HepG2 (cell line): ENCODE measurements around the gene PIM1. TPM values are rescaled to one million over a fixed set of nuclear protein-coding genes. Genes with fewer than 3 reads are reported as not detected.

Experiments used
- HDAC1 ChIP-seq: sonication (generic); formaldehyde crosslinking; IDR thresholded peaks from 2 replicates; pipeline ENCODE4 v1.5.1; 2020; ENCODE audit warnings: mild to moderate bottlenecking, missing genetic modification reagents
- MED8 ChIP-seq: sonication (generic); formaldehyde crosslinking; IDR thresholded peaks from 2 replicates; pipeline ENCODE4 v1.8.1; 2023; ENCODE audit warnings: mild to moderate bottlenecking, missing genetic modification reagents; ENCODE audit not compliant: insufficient replicate concordance
- MZF1 ChIP-seq: sonication (generic); formaldehyde crosslinking; IDR thresholded peaks from 2 replicates; pipeline ENCODE4 v1.8.1; 2023; ENCODE audit warnings: mild to moderate bottlenecking, missing genetic modification reagents, borderline replicate concordance
- SUZ12 ChIP-seq: fragments of 150-350 bp; IDR thresholded peaks from 2 replicates; pipeline ENCODE4 v1.6.1; 2014; ENCODE audit warnings: low read depth, low read length
- ZNF670 ChIP-seq: sonication (generic); formaldehyde crosslinking; IDR thresholded peaks from 2 replicates; pipeline ENCODE4 v1.8.0; 2022; ENCODE audit warnings: mild to moderate bottlenecking, missing genetic modification reagents, borderline replicate concordance
- polyA plus RNA-seq, 8 experiments: library from polyadenylated mRNA; depleted of rRNA in 3 of 8; stranded (reverse) in 7 of 8; unstranded in 1 of 8; fragments of >200 nt; fragmentation: Illumina TruSeq in 4 of 8; extraction: Trizol in 4 of 8; gene quantifications; 2 replicates each; pipeline versions ENCODE4 v1.2.1 to v1.2.3, GENCODE V29; 2011 to 2016; ENCODE audit warnings: low read depth in 4 of 8, missing spikeins in 1 of 8, mixed read lengths in 1 of 8; ENCODE audit not compliant: insufficient read depth in 1 of 8
- total RNA-seq, 5 experiments: library from RNA; depleted of rRNA; stranded (reverse); fragments of >200 nt; fragmentation: Illumina TruSeq; extraction: Trizol; gene quantifications; 2 replicates each; pipeline ENCODE4 v1.2.3, GENCODE V29; 2016; ENCODE audit warnings: low read depth in 1 of 5
- TF ChIP-seq, protein P1 (sequence below): sonication (generic); formaldehyde crosslinking; IDR thresholded peaks from 2 replicates; pipeline ENCODE4 v1.5.1; 2020; ENCODE audit warnings: mild to moderate bottlenecking, missing genetic modification reagents, borderline replicate concordance
- TF ChIP-seq, protein P2 (sequence below): sonication (generic); formaldehyde crosslinking; IDR thresholded peaks from 2 replicates; pipeline ENCODE4 v1.9.0; 2021; ENCODE audit warnings: missing genetic modification reagents, mild to moderate bottlenecking, borderline replicate concordance
- TF ChIP-seq, protein P3 (sequence below): sonication (generic); formaldehyde crosslinking; IDR thresholded peaks from 2 replicates; pipeline ENCODE4 v1.8.0; 2022; ENCODE audit warnings: mild to moderate bottlenecking, missing genetic modification reagents
- TF ChIP-seq, protein P4 (sequence below): sonication (generic); formaldehyde crosslinking; IDR thresholded peaks from 2 replicates; pipeline ENCODE4 v1.4.0; 2020; ENCODE audit warnings: mild to moderate bottlenecking, missing genetic modification reagents
- TF ChIP-seq, protein P5 (sequence below): sonication (generic); formaldehyde crosslinking; IDR thresholded peaks from 2 replicates; pipeline ENCODE4 v1.4.0; 2020; ENCODE audit warnings: mild to moderate bottlenecking, missing genetic modification reagents, borderline replicate concordance
- TF ChIP-seq, protein P6 (sequence below): sonication (generic); formaldehyde crosslinking; conservative IDR thresholded peaks from 2 replicates; pipeline ENCODE4 v1.8.0; 2022; ENCODE audit warnings: mild to moderate bottlenecking, moderate library complexity, missing genetic modification reagents

The PIM1 gene
- total and polyA plus RNA-seq, 2 of the 13 experiments (the other 11 are each of a cell fraction or from before 2014, with no cell fraction given), result 29.4 to 117 TPM

DNA sequence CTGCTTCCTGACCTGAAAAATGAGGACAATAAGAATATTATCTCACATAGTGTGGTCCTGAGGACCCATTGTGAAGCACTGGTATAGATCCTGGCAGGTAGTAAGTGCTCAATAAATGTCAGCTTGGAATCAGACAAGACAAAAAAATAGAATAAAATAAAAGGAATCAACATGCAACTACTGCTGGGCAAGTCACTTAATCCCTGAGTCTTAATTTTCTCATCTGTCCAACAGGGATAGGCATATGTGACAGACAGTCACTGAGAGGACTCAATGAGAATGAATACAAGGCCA, 38.0 kb upstream of the PIM1 start (continued):
- TF ChIP-seq, protein P1, sequence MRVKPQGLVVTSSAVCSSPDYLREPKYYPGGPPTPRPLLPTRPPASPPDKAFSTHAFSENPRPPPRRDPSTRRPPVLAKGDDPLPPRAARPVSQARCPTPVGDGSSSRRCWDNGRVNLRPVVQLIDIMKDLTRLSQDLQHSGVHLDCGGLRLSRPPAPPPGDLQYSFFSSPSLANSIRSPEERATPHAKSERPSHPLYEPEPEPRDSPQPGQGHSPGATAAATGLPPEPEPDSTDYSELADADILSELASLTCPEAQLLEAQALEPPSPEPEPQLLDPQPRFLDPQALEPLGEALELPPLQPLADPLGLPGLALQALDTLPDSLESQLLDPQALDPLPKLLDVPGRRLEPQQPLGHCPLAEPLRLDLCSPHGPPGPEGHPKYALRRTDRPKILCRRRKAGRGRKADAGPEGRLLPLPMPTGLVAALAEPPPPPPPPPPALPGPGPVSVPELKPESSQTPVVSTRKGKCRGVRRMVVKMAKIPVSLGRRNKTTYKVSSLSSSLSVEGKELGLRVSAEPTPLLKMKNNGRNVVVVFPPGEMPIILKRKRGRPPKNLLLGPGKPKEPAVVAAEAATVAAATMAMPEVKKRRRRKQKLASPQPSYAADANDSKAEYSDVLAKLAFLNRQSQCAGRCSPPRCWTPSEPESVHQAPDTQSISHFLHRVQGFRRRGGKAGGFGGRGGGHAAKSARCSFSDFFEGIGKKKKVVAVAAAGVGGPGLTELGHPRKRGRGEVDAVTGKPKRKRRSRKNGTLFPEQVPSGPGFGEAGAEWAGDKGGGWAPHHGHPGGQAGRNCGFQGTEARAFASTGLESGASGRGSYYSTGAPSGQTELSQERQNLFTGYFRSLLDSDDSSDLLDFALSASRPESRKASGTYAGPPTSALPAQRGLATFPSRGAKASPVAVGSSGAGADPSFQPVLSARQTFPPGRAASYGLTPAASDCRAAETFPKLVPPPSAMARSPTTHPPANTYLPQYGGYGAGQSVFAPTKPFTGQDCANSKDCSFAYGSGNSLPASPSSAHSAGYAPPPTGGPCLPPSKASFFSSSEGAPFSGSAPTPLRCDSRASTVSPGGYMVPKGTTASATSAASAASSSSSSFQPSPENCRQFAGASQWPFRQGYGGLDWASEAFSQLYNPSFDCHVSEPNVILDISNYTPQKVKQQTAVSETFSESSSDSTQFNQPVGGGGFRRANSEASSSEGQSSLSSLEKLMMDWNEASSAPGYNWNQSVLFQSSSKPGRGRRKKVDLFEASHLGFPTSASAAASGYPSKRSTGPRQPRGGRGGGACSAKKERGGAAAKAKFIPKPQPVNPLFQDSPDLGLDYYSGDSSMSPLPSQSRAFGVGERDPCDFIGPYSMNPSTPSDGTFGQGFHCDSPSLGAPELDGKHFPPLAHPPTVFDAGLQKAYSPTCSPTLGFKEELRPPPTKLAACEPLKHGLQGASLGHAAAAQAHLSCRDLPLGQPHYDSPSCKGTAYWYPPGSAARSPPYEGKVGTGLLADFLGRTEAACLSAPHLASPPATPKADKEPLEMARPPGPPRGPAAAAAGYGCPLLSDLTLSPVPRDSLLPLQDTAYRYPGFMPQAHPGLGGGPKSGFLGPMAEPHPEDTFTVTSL (CRISPR knock-in tag), result no peak
- TF ChIP-seq MZF1 (no peak), ZNF670 (CRISPR knock-in tag) (no peak), MED8 (CRISPR knock-in tag) (peak; percentile 31), SUZ12 (no peak), HDAC1 (CRISPR knock-in tag) (no peak)
- TF ChIP-seq, protein P2, sequence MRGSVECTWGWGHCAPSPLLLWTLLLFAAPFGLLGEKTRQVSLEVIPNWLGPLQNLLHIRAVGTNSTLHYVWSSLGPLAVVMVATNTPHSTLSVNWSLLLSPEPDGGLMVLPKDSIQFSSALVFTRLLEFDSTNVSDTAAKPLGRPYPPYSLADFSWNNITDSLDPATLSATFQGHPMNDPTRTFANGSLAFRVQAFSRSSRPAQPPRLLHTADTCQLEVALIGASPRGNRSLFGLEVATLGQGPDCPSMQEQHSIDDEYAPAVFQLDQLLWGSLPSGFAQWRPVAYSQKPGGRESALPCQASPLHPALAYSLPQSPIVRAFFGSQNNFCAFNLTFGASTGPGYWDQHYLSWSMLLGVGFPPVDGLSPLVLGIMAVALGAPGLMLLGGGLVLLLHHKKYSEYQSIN (CRISPR knock-in tag), result no peak
- TF ChIP-seq, protein P3, sequence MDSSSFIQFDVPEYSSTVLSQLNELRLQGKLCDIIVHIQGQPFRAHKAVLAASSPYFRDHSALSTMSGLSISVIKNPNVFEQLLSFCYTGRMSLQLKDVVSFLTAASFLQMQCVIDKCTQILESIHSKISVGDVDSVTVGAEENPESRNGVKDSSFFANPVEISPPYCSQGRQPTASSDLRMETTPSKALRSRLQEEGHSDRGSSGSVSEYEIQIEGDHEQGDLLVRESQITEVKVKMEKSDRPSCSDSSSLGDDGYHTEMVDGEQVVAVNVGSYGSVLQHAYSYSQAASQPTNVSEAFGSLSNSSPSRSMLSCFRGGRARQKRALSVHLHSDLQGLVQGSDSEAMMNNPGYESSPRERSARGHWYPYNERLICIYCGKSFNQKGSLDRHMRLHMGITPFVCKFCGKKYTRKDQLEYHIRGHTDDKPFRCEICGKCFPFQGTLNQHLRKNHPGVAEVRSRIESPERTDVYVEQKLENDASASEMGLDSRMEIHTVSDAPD (CRISPR knock-in tag), result no peak
- TF ChIP-seq, protein P4, sequence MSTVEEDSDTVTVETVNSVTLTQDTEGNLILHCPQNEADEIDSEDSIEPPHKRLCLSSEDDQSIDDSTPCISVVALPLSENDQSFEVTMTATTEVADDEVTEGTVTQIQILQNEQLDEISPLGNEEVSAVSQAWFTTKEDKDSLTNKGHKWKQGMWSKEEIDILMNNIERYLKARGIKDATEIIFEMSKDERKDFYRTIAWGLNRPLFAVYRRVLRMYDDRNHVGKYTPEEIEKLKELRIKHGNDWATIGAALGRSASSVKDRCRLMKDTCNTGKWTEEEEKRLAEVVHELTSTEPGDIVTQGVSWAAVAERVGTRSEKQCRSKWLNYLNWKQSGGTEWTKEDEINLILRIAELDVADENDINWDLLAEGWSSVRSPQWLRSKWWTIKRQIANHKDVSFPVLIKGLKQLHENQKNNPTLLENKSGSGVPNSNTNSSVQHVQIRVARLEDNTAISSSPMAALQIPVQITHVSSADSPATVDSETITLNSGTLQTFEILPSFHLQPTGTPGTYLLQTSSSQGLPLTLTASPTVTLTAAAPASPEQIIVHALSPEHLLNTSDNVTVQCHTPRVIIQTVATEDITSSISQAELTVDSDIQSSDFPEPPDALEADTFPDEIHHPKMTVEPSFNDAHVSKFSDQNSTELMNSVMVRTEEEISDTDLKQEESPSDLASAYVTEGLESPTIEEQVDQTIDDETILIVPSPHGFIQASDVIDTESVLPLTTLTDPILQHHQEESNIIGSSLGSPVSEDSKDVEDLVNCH (CRISPR knock-in tag), result no peak
- TF ChIP-seq, protein P5, sequence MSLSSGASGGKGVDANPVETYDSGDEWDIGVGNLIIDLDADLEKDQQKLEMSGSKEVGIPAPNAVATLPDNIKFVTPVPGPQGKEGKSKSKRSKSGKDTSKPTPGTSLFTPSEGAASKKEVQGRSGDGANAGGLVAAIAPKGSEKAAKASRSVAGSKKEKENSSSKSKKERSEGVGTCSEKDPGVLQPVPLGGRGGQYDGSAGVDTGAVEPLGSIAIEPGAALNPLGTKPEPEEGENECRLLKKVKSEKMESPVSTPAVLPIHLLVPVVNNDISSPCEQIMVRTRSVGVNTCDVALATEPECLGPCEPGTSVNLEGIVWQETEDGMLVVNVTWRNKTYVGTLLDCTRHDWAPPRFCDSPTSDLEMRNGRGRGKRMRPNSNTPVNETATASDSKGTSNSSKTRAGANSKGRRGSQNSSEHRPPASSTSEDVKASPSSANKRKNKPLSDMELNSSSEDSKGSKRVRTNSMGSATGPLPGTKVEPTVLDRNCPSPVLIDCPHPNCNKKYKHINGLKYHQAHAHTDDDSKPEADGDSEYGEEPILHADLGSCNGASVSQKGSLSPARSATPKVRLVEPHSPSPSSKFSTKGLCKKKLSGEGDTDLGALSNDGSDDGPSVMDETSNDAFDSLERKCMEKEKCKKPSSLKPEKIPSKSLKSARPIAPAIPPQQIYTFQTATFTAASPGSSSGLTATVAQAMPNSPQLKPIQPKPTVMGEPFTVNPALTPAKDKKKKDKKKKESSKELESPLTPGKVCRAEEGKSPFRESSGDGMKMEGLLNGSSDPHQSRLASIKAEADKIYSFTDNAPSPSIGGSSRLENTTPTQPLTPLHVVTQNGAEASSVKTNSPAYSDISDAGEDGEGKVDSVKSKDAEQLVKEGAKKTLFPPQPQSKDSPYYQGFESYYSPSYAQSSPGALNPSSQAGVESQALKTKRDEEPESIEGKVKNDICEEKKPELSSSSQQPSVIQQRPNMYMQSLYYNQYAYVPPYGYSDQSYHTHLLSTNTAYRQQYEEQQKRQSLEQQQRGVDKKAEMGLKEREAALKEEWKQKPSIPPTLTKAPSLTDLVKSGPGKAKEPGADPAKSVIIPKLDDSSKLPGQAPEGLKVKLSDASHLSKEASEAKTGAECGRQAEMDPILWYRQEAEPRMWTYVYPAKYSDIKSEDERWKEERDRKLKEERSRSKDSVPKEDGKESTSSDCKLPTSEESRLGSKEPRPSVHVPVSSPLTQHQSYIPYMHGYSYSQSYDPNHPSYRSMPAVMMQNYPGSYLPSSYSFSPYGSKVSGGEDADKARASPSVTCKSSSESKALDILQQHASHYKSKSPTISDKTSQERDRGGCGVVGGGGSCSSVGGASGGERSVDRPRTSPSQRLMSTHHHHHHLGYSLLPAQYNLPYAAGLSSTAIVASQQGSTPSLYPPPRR, result 0 out of 2 replicates have a peak, but pooled peaks have one; percentile 4
- TF ChIP-seq, protein P6, sequence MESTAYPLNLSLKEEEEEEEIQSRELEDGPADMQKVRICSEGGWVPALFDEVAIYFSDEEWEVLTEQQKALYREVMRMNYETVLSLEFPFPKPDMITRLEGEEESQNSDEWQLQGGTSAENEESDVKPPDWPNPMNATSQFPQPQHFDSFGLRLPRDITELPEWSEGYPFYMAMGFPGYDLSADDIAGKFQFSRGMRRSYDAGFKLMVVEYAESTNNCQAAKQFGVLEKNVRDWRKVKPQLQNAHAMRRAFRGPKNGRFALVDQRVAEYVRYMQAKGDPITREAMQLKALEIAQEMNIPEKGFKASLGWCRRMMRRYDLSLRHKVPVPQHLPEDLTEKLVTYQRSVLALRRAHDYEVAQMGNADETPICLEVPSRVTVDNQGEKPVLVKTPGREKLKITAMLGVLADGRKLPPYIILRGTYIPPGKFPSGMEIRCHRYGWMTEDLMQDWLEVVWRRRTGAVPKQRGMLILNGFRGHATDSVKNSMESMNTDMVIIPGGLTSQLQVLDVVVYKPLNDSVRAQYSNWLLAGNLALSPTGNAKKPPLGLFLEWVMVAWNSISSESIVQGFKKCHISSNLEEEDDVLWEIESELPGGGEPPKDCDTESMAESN (CRISPR knock-in tag), result no peak
